HG02642 (cell line): ENCODE results near the gene UST.
"Not testable (repeated sequence)": the region's sequence is repeated elsewhere in the genome, so short reads cannot be mapped to it uniquely, and the experiment has no call there.

ENCODE experiments used
- ATAC-seq: cut with Tn5 transposase; IDR thresholded peaks from one replicate; pipeline ENCODE4 v1.9.1; 2021; ENCODE audit warnings: mild to moderate bottlenecking; ENCODE audit not compliant: unreplicated experiment, poor library complexity

The UST gene

DNA sequence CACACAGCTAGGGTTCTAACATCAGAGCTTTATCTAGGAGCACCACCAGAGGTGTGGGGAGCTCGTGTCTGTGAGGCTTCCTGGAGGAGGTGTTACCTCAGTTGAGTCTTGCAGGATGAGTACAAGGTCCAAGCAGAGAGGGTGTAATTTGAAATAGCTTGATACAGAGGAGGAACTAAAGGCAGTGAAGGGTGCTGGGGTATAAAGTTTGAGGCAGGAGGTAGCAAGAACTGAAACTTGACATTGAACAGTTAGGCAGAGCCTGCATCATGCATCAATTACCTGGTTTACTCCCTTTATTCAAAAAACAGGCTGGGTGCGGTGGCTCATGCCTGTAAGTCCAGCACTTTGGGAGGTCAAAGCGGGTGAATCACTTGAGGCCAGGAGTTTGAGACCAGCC lies 241.2 kb downstream of the UST start:
- ATAC-seq = no peak

- no peak for ATAC-seq
Measured at GRCh38 chr6:148989585-148989984, 242.8 kb downstream of the UST start.

DNA sequence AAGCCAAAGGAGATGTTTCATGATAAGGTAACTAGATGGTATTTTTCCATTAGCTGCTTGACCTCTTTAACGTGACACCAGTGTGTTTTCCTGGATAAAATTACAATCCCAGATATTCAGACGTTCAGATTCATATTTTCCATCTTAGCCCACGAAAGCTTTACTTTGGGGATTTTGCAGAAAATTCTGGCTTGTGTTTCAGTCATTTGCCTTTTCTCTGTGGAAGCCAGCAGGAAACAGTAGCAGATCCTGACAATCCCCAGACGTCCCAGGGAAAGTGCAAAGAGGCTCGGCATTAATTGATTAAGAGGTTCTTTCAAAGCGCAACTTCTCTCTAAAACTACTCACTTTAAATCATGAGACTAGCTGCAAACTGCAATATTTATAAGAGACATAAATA lies 243.6 kb downstream of the UST start:
- no peak for ATAC-seq

GRCh38 chr6:148996815-148997214 lies 250.0 kb downstream of the UST start:
- ATAC-seq = no peak

DNA sequence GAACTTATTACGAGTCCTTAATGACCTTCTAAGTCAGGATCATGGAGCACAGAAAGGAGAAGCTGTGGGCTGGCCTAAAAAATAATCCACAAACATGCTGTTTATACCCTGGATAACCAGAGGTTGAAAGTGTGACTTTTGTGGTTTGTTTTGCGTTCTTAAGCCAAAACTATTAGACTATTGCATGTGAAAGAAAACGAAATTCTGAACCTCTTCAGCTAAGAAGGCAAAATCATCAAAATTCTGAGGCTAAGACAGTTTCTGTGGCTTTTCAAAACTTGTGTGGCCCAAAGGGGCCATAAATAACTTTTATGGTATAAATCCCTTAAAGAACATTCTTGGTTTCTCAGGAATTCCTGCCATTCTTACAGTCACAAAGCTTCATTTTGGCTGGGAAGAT lies 251.0 kb downstream of the UST start:
- no peak for ATAC-seq

DNA sequence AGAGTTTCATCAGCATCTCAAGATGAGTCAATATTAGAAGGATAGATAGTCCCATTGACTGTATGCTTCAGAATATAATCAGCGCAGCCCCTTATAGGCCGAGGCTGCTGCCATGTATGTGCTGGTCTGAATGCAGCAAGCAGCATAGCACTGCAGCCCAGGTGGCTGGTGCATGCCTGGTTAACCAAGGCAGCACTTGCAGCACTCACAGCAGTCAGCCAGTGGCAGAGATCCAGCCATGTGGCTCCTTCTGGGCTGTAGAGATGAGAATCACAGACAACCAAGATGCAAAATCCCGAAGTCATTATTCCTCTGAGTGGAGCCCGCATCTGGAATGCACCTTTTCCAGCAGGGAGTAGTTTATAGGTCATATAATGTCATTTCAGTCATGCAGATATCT lies 251.9 kb downstream of the UST start:
- ATAC-seq = no peak

DNA sequence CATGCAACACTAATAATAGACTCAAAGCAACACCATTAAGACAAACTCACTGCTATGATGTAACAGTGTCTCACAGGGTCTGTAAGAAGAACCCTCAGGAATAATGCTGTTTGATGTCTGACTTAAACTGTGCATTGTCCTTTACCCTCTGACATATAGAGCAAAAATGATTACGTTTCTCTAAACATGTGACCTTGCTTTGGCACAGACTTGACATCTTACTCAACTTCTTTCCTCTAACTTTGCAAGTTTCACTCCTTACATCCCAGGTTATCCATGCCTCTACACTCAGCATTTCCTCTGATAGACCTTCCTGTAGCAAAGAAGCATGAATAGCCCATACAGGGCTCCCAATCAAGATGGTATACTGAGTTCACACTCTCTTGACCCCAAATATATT lies 252.7 kb downstream of the UST start:
- no peak for ATAC-seq

- no peak for ATAC-seq
Measured at GRCh38 chr6:148999929-149000468, 253.2 kb downstream of the UST start.

GRCh38 chr6:149001422-149001821 lies 254.6 kb downstream of the UST start:
- ATAC-seq = no peak

GRCh38 chr6:149003560-149003959 lies 256.7 kb downstream of the UST start:
- no peak for ATAC-seq

DNA sequence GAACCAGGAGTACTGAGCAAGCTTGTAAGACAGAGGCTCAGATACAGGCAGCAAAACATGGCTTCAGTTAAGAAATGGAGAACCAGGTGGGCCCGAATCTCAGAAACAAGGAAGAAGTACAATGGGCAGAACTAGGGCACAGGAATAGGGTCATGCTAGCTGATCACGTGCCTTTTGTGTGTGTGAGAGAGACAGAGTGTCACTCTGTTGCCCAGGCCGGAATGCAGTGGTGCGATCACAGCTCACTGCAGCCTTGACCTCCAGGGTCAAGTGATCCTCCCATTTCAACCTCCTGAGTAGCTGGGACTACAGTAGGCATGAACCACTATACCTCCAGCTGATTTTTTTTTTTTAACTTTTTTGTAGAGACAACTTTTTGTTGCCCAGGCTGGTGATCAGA lies 257.8 kb downstream of the UST start:
- no peak for ATAC-seq

DNA sequence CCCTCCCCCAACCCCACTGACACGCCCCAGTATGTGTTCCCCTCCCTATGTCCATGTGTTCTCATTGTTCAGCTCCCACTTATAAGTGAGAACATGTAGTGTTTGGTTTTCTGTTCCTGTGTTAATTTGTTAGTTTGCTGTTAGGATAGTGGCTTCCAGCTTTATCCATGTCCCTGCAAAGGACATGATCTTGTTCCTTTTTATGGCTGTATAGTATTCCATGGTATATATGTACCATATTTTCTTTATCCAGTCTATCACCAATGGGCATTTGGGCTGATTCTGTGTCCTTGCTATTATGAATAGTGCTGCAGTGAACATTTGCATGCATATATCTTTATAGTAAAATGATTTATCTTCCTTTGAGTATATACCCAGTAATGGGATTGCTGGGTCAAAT lies 259.4 kb downstream of the UST start:
- not testable (repeated sequence) for ATAC-seq

GRCh38 chr6:149006671-149007070 lies 259.8 kb downstream of the UST start:
- ATAC-seq = no peak

DNA sequence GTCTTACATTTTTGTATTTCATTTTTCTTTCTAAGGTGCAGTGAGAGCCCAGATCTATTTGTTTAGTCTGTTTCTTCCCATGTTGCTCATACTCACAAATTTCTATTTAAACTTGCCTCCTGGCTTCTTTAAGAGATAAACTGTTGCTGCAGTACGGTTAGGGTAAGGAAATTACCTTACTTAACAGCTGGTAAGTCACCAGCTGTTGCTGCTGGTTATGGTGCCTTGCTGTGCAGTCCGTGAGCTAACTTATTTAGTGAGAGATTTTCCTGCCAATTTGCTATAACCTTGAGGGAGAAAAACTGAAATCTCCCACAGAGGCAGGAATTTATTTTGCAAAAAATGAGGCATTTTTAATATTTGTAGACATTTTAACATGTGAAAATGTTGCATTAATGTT lies 261.0 kb downstream of the UST start:
- no peak for ATAC-seq

GRCh38 chr6:149008741-149009140 lies 261.9 kb downstream of the UST start:
- ATAC-seq = no peak

DNA sequence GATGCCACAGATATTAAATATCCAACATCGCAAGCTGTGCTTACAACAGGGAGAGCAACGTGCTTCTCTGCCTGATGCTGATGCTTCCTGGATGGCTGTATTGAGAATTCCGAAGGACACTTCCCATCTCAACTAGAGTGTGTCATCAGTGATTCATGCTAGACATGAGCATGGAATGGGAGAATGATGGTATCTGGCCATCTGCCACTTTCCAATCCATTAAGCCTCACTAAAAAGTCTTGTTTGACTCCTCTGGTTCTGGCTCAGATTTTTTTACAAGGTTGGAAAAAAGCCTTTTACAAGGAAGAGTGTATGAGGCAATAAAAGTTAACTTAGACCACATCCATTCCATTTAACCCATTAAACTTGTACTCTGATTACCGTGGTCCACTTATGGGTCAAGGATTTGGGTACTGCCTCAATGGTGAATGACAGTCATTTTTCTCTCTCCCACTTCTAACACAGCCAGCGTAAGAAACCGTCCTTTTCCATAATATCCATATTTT lies 265.3 kb downstream of the UST start:
- ATAC-seq = no peak

DNA sequence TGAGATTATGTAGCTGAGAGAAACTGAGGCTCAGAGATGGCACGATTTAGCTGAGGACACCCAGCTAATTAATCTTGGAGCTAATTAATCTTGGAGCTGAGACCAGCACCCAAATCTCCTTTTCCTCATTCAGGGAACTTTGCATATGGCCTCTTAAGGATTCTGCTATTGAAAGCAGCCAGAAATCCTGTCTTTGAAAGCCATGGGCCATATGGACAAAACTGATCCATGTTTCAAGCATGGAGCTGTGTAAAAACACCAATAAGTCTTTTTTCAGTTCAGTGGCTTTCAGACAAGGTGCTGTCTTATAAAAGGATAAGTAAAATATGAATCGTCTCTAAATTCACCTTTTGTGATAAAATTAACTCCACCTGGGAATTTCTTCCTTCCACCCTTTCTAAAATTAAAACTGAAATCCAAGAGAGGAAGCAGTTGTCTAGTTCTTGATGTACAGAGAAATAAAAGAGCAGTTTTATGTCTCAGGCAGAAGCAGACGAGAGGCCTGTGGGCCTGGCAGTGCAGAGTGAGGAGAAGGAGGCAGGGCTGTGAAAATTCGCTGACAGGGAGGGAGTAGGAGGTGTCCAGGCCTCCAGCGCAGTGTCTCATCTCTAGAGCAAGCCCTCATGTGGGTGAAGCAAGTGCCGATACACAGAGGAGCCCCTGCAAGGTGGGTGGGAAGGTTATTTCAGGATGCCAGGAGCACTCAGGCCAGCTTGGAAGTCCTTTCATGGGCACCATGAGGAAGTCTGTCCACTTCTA lies 266.9 kb downstream of the UST start:
- no peak for ATAC-seq

- no peak for ATAC-seq
Measured at GRCh38 chr6:149014631-149015534, 268.1 kb downstream of the UST start.

- ATAC-seq = no peak
Measured at GRCh38 chr6:149015535-149016525, 269.0 kb downstream of the UST start.

GRCh38 chr6:149016716-149017115 lies 269.9 kb downstream of the UST start:
- no peak for ATAC-seq
